ENCODE data around the gene GUSB.

The GUSB gene

GRCh38 chr7:65981965-65982792 lies at the start of gene GUSB:
GUSB (minus strand) TSS chr7:65982213; CDS start chr7:65982183, 30 bp downstream.
- TF ChIP-seq CTCF (IDR thresholded peaks at IDR 0.05): no peak

- TF ChIP-seq CTCF (IDR thresholded peaks at IDR 0.05): no peak
Observed at GRCh38 chr7:66016131-66016461, 34.1 kb upstream of the GUSB start.

- no peak for TF ChIP-seq CTCF (IDR thresholded peaks at IDR 0.05)
Observed at GRCh38 chr7:66015440-66016130, 33.6 kb upstream of the GUSB start.

GRCh38 chr7:66013938-66014337 lies 31.9 kb upstream of the GUSB start:
- TF ChIP-seq CTCF (IDR thresholded peaks at IDR 0.05): peak; percentile 62

- no peak for TF ChIP-seq CTCF (IDR thresholded peaks at IDR 0.05)
Observed at GRCh38 chr7:66007232-66007631, 25.2 kb upstream of the GUSB start.

GRCh38 chr7:65992526-65992925 lies 10.5 kb upstream of the GUSB start:
- no peak for TF ChIP-seq CTCF (IDR thresholded peaks at IDR 0.05)

- TF ChIP-seq CTCF (IDR thresholded peaks at IDR 0.05): no peak
Observed at GRCh38 chr7:65989694-65990080, 7.7 kb upstream of the GUSB start.
